ENCODE data around the gene TICAM2. TPM values are rescaled to one million over a fixed set of nuclear protein-coding genes. Genes with fewer than 3 reads are reported as not detected.
A peak's percentile ranks its signal among the peaks of the same experiment; 100 is the strongest.

The TICAM2 gene
- total and polyA plus RNA-seq, 4 donors, result 1.5 to 5.8 (median 2.5) TPM

DNA sequence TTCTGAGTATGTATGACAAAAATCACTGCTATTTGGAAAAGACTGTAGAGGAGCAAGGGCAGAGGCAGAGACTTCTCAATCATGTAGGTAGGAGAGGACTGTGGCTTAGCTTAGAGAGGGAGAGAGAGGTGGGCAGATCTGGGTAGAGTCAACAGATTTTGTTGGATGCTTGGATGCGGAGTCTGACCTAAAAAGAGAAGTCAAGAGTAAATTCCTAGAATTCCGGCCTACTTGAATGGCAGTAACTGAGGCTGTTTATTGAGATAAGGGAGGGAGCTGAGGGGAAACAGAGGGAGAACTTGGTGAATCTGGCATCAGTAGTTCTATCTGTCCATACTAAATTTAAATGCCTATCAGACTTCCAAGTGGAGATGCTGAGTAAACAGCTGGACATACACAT is 2.4 kb downstream of the TICAM2 start:
- WGBS, 2 donors, result 50 to 77% methylated on average over 2 of the region's 2 CpGs
- peak overlapping the region in 1 of 2 donors; percentile 36 for H3K9ac ChIP-seq (ENCODE audit: insufficient read depth in 1 of 2, low read length in 2 of 2)
- DNase-seq, result peak in 1 of 3 donors; percentile 10

DNA sequence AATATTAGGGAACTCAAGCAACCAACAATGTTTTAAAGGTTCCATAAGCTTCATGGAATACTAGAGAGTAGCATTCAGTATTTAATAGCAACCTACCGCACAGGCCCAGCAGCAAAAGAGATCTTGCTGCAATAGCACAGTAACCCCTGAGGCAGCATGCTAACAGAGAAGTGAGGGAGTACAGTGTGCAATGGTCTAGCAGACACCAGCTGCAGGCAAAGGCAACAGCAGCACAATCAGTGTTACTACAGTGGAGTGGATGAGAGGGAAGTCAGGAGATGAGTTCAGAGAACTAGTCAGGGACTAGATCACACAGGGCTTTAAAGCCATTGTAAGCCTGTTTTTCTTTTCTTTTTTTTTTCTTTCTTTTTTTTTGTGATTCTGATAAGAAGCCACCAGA is 2.8 kb downstream of the TICAM2 start:
- WGBS, 2 donors, result 65 to 88% methylated on average over 1 of the region's 1 CpG
- Histone ChIP-seq H3K27me3 (ENCODE audit: control insufficient read depth in 3 of 3, insufficient read depth in 3 of 3, low read length in 2 of 3) (no peaks in the 10 kb centered on the region), H3K4me1 (ENCODE audit: control insufficient read depth in 5 of 5, insufficient read depth in 5 of 5, low read length in 5 of 5) (peaks cover 0 to 23% (median 15%) of the 10 kb centered on the region in 5 donors), H3K9ac (ENCODE audit: insufficient read depth in 1 of 2, low read length in 2 of 2) (no peak overlapping the region), H3K36me3 (ENCODE audit: control insufficient read depth in 4 of 4, insufficient read depth in 4 of 4, low read length in 4 of 4) (peaks cover 0 to 2% (median under 1%) of the 10 kb centered on the region in 4 donors), H3K27ac (ENCODE audit: low read depth in 1 of 2, low read length in 1 of 2) (no peak overlapping the region), H3K9me3 (ENCODE audit: control insufficient read depth in 4 of 4, insufficient read depth in 3 of 4, low read length in 3 of 4) (peaks cover 0 to 2% (median 0%) of the 10 kb centered on the region in 4 donors), H3K4me3 (no peak overlapping the region)
- peak; percentile 16 to 51 (median 41) for DNase-seq
- no peak for ATAC-seq (ENCODE audit: insufficient read depth, low FRiP score)
- no peak for TF ChIP-seq CTCF (IDR thresholded peaks at IDR 0.05; ENCODE audit: control extremely low read depth, extremely low read depth)

More for the DNA sequence above, 2.4 kb downstream of the TICAM2 start:
- Histone ChIP-seq H3K4me1 (ENCODE audit: control insufficient read depth in 5 of 5, insufficient read depth in 5 of 5, low read length in 5 of 5) (peaks cover 0 to 23% (median 15%) of the 10 kb centered on the region in 5 donors), H3K4me3 (no peak overlapping the region), H3K27me3 (ENCODE audit: control insufficient read depth in 3 of 3, insufficient read depth in 3 of 3, low read length in 2 of 3) (no peaks in the 10 kb centered on the region), H3K9me3 (ENCODE audit: control insufficient read depth in 4 of 4, insufficient read depth in 3 of 4, low read length in 3 of 4) (peaks cover 0 to 2% (median 0%) of the 10 kb centered on the region in 4 donors), H3K27ac (ENCODE audit: low read depth in 1 of 2, low read length in 1 of 2) (peak overlapping the region in 1 of 2 donors; percentile 22), H3K36me3 (ENCODE audit: control insufficient read depth in 4 of 4, insufficient read depth in 4 of 4, low read length in 4 of 4) (peaks cover 0 to 3% (median 1%) of the 10 kb centered on the region in 4 donors)
- no peak for TF ChIP-seq CTCF (IDR thresholded peaks at IDR 0.05; ENCODE audit: control extremely low read depth, extremely low read depth)
- ATAC-seq (ENCODE audit: insufficient read depth, low FRiP score), result no peak

DNA sequence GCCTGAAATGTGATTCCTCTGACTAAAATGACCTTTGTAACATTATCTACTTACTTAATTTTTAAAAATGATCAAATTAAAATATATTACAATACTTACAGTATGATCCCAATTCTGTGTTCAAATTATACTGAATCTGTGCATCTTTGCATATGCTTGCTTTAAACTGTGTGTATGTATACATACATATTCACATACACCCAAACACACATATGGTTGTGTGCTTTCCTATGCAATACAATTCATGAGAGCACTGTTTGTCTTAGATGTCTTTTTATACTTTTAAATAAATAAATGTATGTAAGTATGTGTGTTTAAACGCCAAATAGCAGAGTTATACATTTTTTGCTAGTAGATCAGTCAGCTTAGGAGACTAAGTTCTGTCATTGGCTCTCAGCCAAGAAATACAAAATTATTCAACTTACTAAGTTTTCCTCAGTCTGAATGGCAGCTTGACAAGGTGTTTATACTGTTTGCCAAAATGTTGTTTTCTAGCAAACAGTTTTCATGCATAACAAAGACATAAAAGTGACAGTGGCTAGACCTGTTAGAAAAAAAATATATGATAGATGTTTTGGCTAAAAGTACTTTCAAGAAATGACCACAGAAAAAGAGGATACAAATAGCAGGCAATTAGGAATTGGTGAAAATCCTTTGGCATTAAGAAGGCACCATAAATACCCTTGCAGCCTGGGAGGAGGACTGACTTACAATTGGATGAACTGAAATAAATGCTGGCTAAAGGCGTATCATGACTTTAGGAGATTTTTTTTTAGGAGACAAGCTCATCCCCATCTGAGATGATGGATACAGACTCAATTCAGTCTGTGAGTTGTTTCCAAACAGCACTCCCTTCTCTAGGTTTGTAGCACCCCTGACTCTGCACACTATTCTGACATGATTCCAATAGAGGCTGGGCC is 7.9 kb downstream of the TICAM2 start:
- no peak overlapping the region for H3K9ac ChIP-seq (ENCODE audit: insufficient read depth in 1 of 2, low read length in 2 of 2)
- peaks cover 0 to 5% (median 4%) of the 10 kb centered on the region in 5 donors for H3K4me1 ChIP-seq (ENCODE audit: control insufficient read depth in 5 of 5, insufficient read depth in 5 of 5, low read length in 5 of 5)
- H3K27ac ChIP-seq (ENCODE audit: low read depth in 1 of 2, low read length in 1 of 2), result no peak overlapping the region
- ATAC-seq (ENCODE audit: insufficient read depth, low FRiP score) (no peak), DNase-seq (peak in 2 of 3 donors; percentile 26 to 35)
- no peaks in the 10 kb centered on the region for H3K9me3 ChIP-seq (ENCODE audit: control insufficient read depth in 4 of 4, insufficient read depth in 3 of 4, low read length in 3 of 4)
- TF ChIP-seq CTCF (IDR thresholded peaks at IDR 0.05; ENCODE audit: control extremely low read depth, extremely low read depth), result no peak
- H3K36me3 ChIP-seq (ENCODE audit: control insufficient read depth in 4 of 4, insufficient read depth in 4 of 4, low read length in 4 of 4), result no peaks in the 10 kb centered on the region
- WGBS, 2 donors, result 71 to 92% methylated on average over 2 of the region's 2 CpGs
- H3K4me3 ChIP-seq, result no peak overlapping the region
- H3K27me3 ChIP-seq (ENCODE audit: control insufficient read depth in 3 of 3, insufficient read depth in 3 of 3, low read length in 2 of 3), result no peaks in the 10 kb centered on the region

Measured in lung (tissue), 12 donors.